MCF 10A (cell line): ENCODE data around the gene GDF2. TPM values are rescaled to one million over a fixed set of nuclear protein-coding genes. Genes with fewer than 3 reads are reported as not detected.

Experiments used
- BruUV-seq: library from RNA; stranded (reverse); fragments of 400-500 nt; replicated peaks from 2 replicates; lab custom pipeline; 2021; lab: Mats Ljungman, UMichigan
- CTCF ChIA-PET: fragments of 300-600 bp; sonication (Branson Sonifier 250); formaldehyde crosslinking; extraction: SDS; loops from one replicate; lab custom pipeline; 2021; ENCODE audit warnings: antibody characterized with exemption, inconsistent platforms; lab: Yijun Ruan, JAX
- POLR2A ChIA-PET: fragments of 300-600, 350-650 bp; sonication (Branson Sonifier 250); formaldehyde crosslinking; extraction: SDS; loops from one replicate; lab custom pipeline; 2020; ENCODE audit warnings: antibody characterized with exemption, inconsistent platforms; lab: Yijun Ruan, JAX
- DNase-seq: peaks from one replicate; pipeline ENCODE4 v3.0.0-alpha.2; 2018; ENCODE audit not compliant: unreplicated experiment
- H3K27ac Mint-ChIP-seq: one replicate; pipeline ENCODE4 v1.8.0; 2022; ENCODE audit warnings: mild to moderate bottlenecking, low read depth, mixed read lengths; ENCODE audit not compliant: unreplicated experiment
- H3K27me3 Mint-ChIP-seq: one replicate; pipeline ENCODE4 v1.8.0; 2022; ENCODE audit warnings: mixed read lengths; ENCODE audit not compliant: insufficient read depth, unreplicated experiment
- H3K36me3 Mint-ChIP-seq: one replicate; pipeline ENCODE4 v1.8.0; 2022; ENCODE audit warnings: mild to moderate bottlenecking, moderate library complexity, mixed read lengths; ENCODE audit not compliant: insufficient read depth, unreplicated experiment
- H3K4me1 Mint-ChIP-seq: one replicate; pipeline ENCODE4 v1.8.0; 2022; ENCODE audit warnings: mixed read lengths; ENCODE audit not compliant: insufficient read depth, unreplicated experiment
- H3K4me3 Mint-ChIP-seq: one replicate; pipeline ENCODE4 v1.8.0; 2022; ENCODE audit warnings: mild to moderate bottlenecking, moderate library complexity, mixed read lengths; ENCODE audit not compliant: unreplicated experiment
- H3K9me3 Mint-ChIP-seq: one replicate; pipeline ENCODE4 v1.8.0; 2022; ENCODE audit warnings: mixed read lengths; ENCODE audit not compliant: unreplicated experiment
- intact Hi-C: fragments of 100-400 bp; cut with micrococcal nuclease; formaldehyde crosslinking; loops from 2 replicates; pipeline ENCODE4 v1.14.1; 2022
- total RNA-seq: library from RNA; stranded (reverse); gene quantifications from 2 replicates; pipeline ENCODE4 v1.2.3, GENCODE V29; 2022
- TF ChIP-seq, protein P1 (sequence below): fragments of 200-600 bp; IDR thresholded peaks from one replicate; pipeline ENCODE4 v1.8.0; 2022; ENCODE audit warnings: antibody characterized with exemption, mild to moderate bottlenecking; ENCODE audit not compliant: unreplicated experiment

GDF2 gene
- total RNA-seq, 1 experiment from 2014 or later = not detected

DNA sequence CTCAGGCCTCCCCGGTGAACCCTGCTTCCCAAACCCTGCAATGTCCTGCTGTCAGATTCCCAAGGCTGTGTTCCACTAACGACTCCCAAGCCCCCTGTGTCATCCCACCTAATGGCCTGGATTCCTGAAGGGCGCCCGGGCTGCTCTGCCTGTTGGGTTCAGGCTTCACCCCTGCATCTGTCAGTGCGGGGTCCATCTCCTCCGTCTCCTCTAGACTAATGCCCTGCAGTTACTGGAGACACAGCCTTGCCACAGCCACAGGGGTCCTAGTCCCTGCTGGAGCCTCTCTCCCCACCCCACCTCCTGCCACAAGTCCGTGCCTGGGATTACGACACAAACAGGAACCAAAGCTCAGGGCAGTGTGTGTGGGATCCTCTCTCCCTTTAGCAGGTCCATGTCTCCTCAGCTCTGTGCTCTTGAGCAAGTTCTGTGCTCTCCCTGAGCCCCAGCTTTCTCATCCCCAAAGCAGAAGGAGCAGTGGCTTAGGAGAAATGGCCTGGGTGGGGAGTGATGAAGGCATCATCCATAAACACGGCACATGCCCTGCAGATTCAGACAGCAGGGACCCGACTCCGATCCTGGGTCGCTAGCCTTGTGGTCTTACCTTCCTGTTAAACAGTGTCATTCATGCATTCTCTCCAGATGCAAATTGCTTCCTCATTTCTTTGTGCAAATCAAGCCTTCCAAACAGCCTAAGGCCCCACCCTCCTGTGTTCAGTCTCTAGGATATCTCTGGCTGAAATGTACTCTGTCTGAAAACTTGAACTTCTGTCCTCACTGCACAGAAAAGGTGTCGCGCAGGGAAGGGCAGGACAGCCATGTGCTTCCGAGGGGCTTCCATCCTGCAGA lies 17.7 kb downstream of the GDF2 start:
- Mint-ChIP-seq H3K36me3 (no peaks in the 10 kb centered on the region), H3K9me3 (no peaks in the 10 kb centered on the region), H3K27ac (no peak overlapping the region), H3K4me3 (no peak overlapping the region), H3K4me1 (no peaks in the 10 kb centered on the region), H3K27me3 (peaks cover 58% of the 10 kb centered on the region)
- no peak for DNase-seq
- BruUV-seq = no TSS peak
- POLR2A ChIA-PET = no interaction called here
- TF ChIP-seq, protein P1, sequence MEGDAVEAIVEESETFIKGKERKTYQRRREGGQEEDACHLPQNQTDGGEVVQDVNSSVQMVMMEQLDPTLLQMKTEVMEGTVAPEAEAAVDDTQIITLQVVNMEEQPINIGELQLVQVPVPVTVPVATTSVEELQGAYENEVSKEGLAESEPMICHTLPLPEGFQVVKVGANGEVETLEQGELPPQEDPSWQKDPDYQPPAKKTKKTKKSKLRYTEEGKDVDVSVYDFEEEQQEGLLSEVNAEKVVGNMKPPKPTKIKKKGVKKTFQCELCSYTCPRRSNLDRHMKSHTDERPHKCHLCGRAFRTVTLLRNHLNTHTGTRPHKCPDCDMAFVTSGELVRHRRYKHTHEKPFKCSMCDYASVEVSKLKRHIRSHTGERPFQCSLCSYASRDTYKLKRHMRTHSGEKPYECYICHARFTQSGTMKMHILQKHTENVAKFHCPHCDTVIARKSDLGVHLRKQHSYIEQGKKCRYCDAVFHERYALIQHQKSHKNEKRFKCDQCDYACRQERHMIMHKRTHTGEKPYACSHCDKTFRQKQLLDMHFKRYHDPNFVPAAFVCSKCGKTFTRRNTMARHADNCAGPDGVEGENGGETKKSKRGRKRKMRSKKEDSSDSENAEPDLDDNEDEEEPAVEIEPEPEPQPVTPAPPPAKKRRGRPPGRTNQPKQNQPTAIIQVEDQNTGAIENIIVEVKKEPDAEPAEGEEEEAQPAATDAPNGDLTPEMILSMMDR = no peak
- intact Hi-C loops = loop anchor here (10.0 kb wide), 1 partner anchor 315 kb away; no protein-coding TSS in a partner anchor
- CTCF ChIA-PET = interaction anchor here (0.6 to 2.2 kb wide), 8 partner anchors 9 to 315 kb away, joined by 3 to 11 read pairs (median 3); no protein-coding TSS in a partner anchor

GRCh38 chr10:47340608-47341170 lies 18.4 kb downstream of the GDF2 start:
- Mint-ChIP-seq H3K27me3 (peaks cover 51% of the 10 kb centered on the region), H3K36me3 (no peaks in the 10 kb centered on the region), H3K4me1 (no peaks in the 10 kb centered on the region), H3K4me3 (no peak overlapping the region), H3K27ac (no peak overlapping the region), H3K9me3 (no peaks in the 10 kb centered on the region)
- DNase-seq = peak; percentile 60
- CTCF ChIA-PET = interaction anchor here (0.6 to 2.2 kb wide), 16 partner anchors 13 to 347 kb away, joined by 3 to 11 read pairs (median 3); no protein-coding TSS in a partner anchor
- POLR2A ChIA-PET = no interaction called here
- BruUV-seq = no TSS peak
- intact Hi-C loops = loop anchor here (10.0 kb wide), 1 partner anchor 316 kb away; no protein-coding TSS in a partner anchor
- TF ChIP-seq, protein P1 = peak; percentile 93

- H3K27me3 Mint-ChIP-seq = peaks cover 6% of the 10 kb centered on the region
- no TSS peak for BruUV-seq
- no peaks in the 10 kb centered on the region for H3K4me1 Mint-ChIP-seq
- H3K27ac Mint-ChIP-seq = no peak overlapping the region
- POLR2A ChIA-PET = no interaction called here
- no peak overlapping the region for H3K4me3 Mint-ChIP-seq
- no peaks in the 10 kb centered on the region for H3K9me3 Mint-ChIP-seq
- DNase-seq = no peak
- CTCF ChIA-PET = interaction anchor here (0.6 to 1.6 kb wide), 3 partner anchors 15 to 805 kb away, joined by 3 to 5 read pairs (median 3); no protein-coding TSS in a partner anchor
- intact Hi-C loops = loop anchor here (10.0 kb wide), 1 partner anchor 320 kb away; no protein-coding TSS in a partner anchor
- H3K36me3 Mint-ChIP-seq = no peaks in the 10 kb centered on the region
- TF ChIP-seq, protein P1 = no peak
These were observed 23.0 kb downstream of the GDF2 start for GRCh38 chr10:47344996-47345870.
